Urinary bladder (tissue), 4 donors: ENCODE results near the gene PA2G4. TPM values are rescaled to one million over a fixed set of nuclear protein-coding genes. Genes with fewer than 3 reads are reported as not detected.

Source experiments
- DNase-seq: peaks from one replicate; pipeline ENCODE4 v3.0.0-alpha.2; 2015; ENCODE audit errors: extremely low spot score
- H3K27ac ChIP-seq: one replicate; pipeline ENCODE4 v1.5.1; 2013; ENCODE audit warnings: low read depth, mild to moderate bottlenecking, moderate library complexity
- H3K36me3 ChIP-seq: one replicate; pipeline ENCODE4 v1.6.1; 2013; ENCODE audit warnings: mild to moderate bottlenecking, moderate library complexity; ENCODE audit not compliant: insufficient read depth
- H3K4me1 ChIP-seq: one replicate; pipeline ENCODE4 v1.6.1; 2013; ENCODE audit warnings: mild to moderate bottlenecking, moderate library complexity; ENCODE audit not compliant: insufficient read depth
- H3K4me3 ChIP-seq: one replicate; pipeline ENCODE4 v1.5.1; 2013; ENCODE audit warnings: low read depth, low read length
- WGBS: extraction: QIAGEN DNeasy Blood & Tissue Kit; methylation state at CpG from one replicate; pipeline ENCODE4 v1.1.7; 2013; 5-methylcytosine and 5-hydroxymethylcytosine counted together
- polyA plus RNA-seq: library from polyadenylated mRNA; stranded (reverse); fragments of 200-250 nt; gene quantifications from one replicate; pipeline ENCODE4 v1.2.3, GENCODE V29; 2013
- total RNA-seq: library from RNA; depleted of rRNA; stranded (reverse); fragments of >200 nt; gene quantifications from one replicate; pipeline ENCODE4 v1.2.3, GENCODE V29; 2014
- donor health status: healthy with polysubstance abuse.
- donor health status: healthy.

Gene PA2G4
- total and polyA plus RNA-seq, 2 donors, result 64.6 to 121 TPM

DNA sequence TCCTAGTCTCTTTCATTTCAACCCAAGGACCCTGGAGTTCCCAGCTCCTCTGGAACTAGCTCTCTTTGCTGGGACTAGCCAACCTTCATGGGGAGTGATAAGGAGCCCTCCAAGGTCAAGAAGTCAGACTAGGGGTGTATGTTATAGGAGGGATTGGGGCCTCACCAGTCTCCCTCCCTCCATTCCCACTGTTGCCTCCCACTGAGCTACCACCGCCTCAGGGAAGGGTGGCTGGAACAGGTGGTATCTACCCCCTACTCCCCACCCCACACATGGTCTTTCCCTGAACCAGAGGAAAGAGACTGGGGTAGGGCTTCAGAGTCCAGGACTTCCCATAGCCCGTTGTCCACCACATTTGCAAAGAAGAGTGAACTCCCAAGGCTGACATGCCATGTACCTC, 22.0 kb upstream of the PA2G4 start:
- Histone ChIP-seq H3K4me3 (no peak overlapping the region), H3K27ac (no peak overlapping the region), H3K4me1 (no peaks in the 10 kb centered on the region), H3K36me3 (no peaks in the 10 kb centered on the region)
- DNase-seq, result no peak
- WGBS, result 74% methylated on average over 2 of the region's 2 CpGs

DNA sequence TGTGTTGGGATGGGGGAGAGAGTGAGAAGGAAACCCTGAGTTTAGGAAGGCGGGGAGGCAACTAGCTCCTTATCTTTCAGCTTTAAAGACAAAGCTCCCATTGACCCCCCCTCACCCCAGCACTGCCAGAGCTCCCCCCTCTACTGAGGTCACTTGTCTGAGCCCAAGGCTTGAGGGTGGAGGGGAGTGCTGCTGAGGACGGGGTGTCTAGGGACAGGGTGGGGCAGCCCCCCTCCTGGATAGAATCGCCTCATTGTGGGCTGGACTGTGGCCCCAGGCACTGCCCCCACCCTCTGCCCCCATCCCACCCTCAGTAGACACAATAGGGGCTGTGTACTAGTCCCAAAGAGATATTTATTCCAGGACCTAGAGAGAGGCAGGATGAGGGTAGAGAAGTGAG, 21.4 kb upstream of the PA2G4 start:
- Histone ChIP-seq H3K4me3 (no peak overlapping the region), H3K27ac (no peak overlapping the region), H3K4me1 (no peaks in the 10 kb centered on the region), H3K36me3 (no peaks in the 10 kb centered on the region)
- no peak for DNase-seq
- WGBS, result 56% methylated on average over 3 of the region's 3 CpGs

DNA sequence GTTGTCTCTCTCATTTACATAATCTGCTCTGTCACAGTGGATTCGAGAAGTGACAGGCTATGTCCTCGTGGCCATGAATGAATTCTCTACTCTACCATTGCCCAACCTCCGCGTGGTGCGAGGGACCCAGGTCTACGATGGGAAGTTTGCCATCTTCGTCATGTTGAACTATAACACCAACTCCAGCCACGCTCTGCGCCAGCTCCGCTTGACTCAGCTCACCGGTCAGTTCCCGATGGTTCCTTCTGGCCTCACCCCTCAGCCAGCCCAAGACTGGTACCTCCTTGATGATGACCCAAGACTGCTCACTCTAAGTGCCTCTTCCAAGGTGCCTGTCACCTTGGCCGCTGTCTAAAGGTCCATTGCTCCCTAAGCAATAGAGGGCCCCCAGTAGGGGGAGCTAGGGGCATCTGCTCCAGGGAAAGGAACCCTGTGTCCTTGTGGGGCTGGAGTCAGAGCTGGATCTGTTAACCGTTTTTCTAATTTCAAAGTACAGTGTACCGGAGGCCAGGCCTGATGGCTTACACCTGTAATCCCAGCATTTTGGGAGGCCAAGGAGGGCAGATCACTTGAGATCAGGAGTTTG, 19.3 kb upstream of the PA2G4 start:
- H3K27ac ChIP-seq, result no peak overlapping the region
- H3K36me3 ChIP-seq, result no peaks in the 10 kb centered on the region
- WGBS, result 88% methylated on average over 15 of the region's 15 CpGs
- no peaks in the 10 kb centered on the region for H3K4me1 ChIP-seq
- no peak for DNase-seq
- no peak overlapping the region for H3K4me3 ChIP-seq

DNA sequence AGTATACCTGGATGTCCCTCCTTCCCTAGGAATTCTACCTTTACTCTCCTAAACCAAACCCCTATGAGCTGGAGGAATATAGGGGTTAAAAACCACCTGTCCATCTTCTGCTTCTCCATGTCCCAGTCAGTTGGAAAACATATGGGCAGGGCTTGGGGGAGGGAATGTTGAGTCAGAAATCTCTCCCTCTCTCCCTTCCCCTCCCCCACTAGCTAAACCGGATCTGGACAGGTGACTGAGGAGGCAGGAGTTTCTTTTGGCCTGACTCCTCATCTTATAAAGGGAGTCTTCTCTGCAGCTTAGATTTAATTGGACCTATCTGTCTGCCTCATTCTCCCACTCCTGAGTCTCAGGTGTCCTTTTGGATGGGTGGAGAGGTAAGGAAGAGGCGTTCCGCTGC, 18.3 kb upstream of the PA2G4 start:
- 80% methylated on average over 3 of the region's 3 CpGs for WGBS
- H3K4me3 ChIP-seq, result no peak overlapping the region
- H3K4me1 ChIP-seq, result no peaks in the 10 kb centered on the region
- no peak for DNase-seq
- H3K36me3 ChIP-seq, result no peaks in the 10 kb centered on the region
- H3K27ac ChIP-seq, result no peak overlapping the region

DNA sequence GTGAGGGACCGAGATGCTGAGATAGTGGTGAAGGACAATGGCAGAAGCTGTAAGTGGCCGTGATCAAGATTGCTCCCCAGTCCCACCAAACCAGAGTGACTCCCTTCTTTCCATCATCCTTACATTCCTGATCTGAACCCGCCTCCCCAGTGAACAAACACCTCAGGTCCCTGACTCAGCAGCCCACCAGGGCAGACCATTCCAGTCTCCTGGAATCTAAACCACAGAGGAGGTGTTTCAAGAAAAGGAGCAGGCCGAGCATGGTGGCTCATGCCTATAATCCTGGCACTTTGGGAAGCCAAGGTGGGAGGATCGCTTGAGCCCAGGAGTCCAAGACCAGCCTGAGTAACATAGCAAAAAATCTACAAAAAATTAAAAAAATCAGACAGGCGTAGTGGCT, 17.8 kb upstream of the PA2G4 start:
- H3K36me3 ChIP-seq, result no peaks in the 10 kb centered on the region
- H3K4me3 ChIP-seq, result no peak overlapping the region
- no peak overlapping the region for H3K27ac ChIP-seq
- H3K4me1 ChIP-seq, result no peaks in the 10 kb centered on the region
- DNase-seq, result no peak
- WGBS, result 81% methylated on average over 6 of the region's 6 CpGs

DNA sequence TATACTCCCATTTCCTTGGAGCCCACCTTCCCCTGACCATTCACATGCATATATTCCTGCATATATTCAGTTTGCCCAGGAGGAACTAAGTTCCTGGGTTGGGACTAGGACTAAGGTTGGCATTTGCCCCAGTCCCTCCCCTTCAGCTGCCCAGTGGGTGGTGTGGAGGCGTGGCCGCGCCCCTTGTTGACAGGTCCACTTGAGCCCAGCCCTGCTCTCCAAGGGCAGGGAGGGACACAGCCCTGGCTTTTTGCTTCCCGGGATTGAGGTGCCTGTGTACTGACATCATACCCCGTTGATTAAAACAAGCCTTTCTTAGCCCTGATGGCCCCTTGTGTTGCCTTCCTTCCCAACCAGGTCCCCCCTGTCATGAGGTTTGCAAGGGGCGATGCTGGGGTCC, 17.1 kb upstream of the PA2G4 start:
- 78% methylated on average over 6 of the region's 6 CpGs for WGBS
- Histone ChIP-seq H3K36me3 (no peaks in the 10 kb centered on the region), H3K4me3 (no peak overlapping the region), H3K27ac (no peak overlapping the region), H3K4me1 (no peaks in the 10 kb centered on the region)
- no peak for DNase-seq

DNA sequence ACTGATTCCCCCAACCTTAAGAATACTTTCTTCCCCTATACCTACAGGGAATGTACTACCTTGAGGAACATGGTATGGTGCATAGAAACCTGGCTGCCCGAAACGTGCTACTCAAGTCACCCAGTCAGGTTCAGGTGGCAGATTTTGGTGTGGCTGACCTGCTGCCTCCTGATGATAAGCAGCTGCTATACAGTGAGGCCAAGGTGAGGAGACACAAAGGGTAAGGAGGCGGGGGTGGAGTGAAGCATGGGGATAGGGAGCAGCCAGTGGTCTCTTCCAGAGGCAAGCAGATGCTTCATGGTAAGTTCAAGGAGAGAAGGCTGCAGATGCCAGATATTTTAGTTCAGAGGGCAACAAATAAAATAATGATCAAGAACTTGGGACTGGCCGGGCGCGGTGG, 6.6 kb upstream of the PA2G4 start:
- Histone ChIP-seq H3K27ac (no peak overlapping the region), H3K4me1 (no peaks in the 10 kb centered on the region), H3K36me3 (no peaks in the 10 kb centered on the region), H3K4me3 (no peak overlapping the region)
- 84% methylated on average over 6 of the region's 6 CpGs for WGBS
- no peak for DNase-seq

DNA sequence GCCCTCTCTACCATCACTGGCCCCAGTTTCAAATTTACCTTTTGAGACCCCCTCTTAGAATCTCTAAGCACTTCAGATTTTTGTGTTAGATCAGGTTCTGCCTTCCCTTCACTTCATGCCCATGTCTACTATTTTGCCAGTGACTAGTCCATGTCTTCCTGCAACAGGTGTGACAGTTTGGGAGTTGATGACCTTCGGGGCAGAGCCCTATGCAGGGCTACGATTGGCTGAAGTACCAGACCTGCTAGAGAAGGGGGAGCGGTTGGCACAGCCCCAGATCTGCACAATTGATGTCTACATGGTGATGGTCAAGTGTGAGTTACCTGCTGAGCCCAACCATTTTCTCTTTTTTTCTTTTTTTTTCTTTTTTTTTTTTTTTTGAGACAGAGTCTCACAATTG, 5.8 kb upstream of the PA2G4 start:
- Histone ChIP-seq H3K4me1 (no peaks in the 10 kb centered on the region), H3K4me3 (no peak overlapping the region), H3K27ac (no peak overlapping the region), H3K36me3 (no peaks in the 10 kb centered on the region)
- no peak for DNase-seq
- WGBS, result 83% methylated on average over 3 of the region's 3 CpGs

DNA sequence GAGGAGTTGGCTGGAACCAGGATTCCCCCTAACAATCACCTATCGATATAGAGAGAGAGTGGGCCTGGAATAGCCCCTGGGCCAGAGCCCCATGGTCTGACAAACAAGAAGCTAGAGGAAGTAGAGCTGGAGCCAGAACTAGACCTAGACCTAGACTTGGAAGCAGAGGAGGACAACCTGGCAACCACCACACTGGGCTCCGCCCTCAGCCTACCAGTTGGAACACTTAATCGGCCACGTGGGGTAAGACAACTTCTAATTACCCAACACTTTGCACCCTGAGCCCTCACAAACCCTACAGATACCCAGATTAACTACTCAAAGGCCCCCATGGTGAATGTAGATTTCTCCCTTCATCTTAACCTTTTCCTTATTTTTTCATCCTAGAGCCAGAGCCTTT, 4.6 kb upstream of the PA2G4 start:
- no peak for DNase-seq
- Histone ChIP-seq H3K27ac (no peak overlapping the region), H3K4me1 (no peaks in the 10 kb centered on the region), H3K4me3 (no peak overlapping the region), H3K36me3 (no peaks in the 10 kb centered on the region)
- 90% methylated on average over 4 of the region's 4 CpGs for WGBS

DNA sequence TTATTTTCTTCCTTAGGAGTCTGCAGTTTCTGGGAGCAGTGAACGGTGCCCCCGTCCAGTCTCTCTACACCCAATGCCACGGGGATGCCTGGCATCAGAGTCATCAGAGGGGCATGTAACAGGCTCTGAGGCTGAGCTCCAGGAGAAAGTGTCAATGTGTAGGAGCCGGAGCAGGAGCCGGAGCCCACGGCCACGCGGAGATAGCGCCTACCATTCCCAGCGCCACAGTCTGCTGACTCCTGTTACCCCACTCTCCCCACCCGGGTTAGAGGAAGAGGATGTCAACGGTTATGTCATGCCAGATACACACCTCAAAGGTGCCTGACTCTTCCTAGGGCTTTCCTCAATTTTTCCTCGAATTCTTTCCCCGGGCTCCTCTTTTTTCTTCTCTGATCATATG, 3.3 kb upstream of the PA2G4 start:
- Histone ChIP-seq H3K4me3 (no peak overlapping the region), H3K27ac (no peak overlapping the region), H3K4me1 (no peaks in the 10 kb centered on the region), H3K36me3 (no peaks in the 10 kb centered on the region)
- 89% methylated on average over 14 of the region's 14 CpGs for WGBS
- no peak for DNase-seq

DNA sequence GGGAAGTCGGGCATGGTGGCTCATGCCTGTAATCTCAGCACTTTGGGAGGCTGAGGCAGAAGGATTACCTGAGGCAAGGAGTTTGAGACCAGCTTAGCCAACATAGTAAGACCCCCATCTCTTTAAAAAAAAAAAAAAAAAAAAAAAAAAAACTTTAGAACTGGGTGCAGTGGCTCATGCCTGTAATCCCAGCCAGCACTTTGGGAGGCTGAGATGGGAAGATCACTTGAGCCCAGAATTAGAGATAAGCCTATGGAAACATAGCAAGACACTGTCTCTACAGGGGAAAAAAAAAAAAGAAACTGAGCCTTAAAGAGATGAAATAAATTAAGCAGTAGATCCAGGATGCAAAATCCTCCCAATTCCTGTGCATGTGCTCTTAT, 1.7 kb upstream of the PA2G4 start:
- H3K4me1 ChIP-seq, result no peaks in the 10 kb centered on the region
- 74% methylated on average over 1 of the region's 1 CpG for WGBS
- H3K27ac ChIP-seq, result no peak overlapping the region
- no peak for DNase-seq
- no peak overlapping the region for H3K4me3 ChIP-seq
- peaks cover 3% of the 10 kb centered on the region for H3K36me3 ChIP-seq

DNA sequence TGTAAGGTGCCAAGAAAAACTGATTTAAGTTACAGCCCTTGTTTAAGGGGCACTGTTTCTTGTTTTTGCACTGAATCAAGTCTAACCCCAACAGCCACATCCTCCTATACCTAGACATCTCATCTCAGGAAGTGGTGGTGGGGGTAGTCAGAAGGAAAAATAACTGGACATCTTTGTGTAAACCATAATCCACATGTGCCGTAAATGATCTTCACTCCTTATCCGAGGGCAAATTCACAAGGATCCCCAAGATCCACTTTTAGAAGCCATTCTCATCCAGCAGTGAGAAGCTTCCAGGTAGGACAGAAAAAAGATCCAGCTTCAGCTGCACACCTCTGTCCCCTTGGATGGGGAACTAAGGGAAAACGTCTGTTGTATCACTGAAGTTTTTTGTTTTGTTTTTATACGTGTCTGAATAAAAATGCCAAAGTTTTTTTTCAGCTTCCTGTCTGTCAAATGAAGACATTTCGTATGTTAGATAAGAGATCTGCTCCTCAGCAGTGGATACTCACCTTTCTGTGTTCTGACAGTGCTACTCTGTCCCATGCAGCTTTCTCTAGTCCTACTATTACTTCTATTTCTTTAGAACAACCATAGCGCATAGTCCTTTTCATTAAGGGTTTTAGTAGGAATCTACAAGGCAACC, 1.2 kb upstream of the PA2G4 start:
- no peak overlapping the region for H3K27ac ChIP-seq
- H3K4me1 ChIP-seq, result no peaks in the 10 kb centered on the region
- peaks cover 3% of the 10 kb centered on the region for H3K36me3 ChIP-seq
- WGBS, result 52% methylated on average over 6 of the region's 6 CpGs
- no peak for DNase-seq
- peak overlapping the region; percentile 72 for H3K4me3 ChIP-seq

DNA sequence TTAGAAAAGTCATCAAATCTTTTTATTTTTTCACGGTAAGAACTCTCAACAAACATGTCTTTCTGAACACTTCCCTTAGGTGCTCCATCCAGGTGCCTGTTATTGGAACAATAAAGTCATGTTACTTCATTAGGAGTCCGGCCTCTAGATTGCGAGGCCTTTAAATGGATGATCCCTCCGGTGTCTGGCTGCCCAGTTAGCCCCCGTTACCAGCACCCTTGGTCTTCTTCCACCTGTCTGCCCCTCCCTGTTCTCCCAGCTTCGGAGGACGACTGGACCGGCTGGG, 593 bp upstream of the PA2G4 start:
- Histone ChIP-seq H3K36me3 (peaks cover 3% of the 10 kb centered on the region), H3K27ac (peak overlapping the region; percentile 81), H3K4me1 (no peaks in the 10 kb centered on the region), H3K4me3 (peak overlapping the region; percentile 72)
- 1% methylated on average over 8 of the region's 8 CpGs for WGBS
- no peak for DNase-seq

DNA sequence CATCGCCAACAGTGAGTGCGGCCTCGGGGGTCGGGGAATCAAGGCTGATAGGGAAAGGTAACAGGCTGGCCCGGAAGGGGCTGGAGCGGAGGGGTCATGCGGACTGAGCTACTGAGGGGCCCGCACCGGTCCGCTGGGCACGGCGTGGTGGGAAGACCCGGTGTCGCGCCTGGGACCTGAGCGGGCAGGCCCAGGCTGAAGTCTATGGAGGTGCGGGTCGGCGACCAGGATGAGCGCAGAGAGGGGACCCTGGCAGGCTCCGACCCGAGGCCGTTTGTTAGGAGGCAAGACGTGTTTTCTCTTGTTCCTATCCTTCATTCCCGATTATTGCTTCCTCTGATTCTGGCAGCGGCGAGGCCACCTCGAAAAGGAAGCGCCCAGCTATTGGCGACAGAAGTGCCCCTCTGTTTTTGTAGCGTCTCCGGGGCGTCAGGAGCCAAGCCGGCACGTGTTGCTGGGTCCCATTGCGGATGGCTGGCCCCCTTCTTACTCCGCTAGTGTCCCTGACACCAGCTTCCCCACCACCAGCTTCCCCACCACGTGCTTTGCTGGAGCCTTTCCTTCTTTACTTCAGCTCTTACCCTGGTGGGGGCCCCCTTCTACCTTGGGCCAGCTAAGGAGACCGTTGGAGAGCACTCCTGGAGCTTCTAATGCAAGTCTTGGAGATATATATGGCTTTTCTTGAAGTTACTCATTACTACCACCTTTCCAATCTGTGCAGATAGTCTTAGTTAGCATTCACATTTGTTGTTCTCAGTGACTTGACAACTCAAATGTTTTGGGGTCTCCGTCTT, 653 bp downstream of the PA2G4 start:
- H3K4me3 ChIP-seq, result peak overlapping the region; percentile 72
- H3K4me1 ChIP-seq, result no peaks in the 10 kb centered on the region
- H3K27ac ChIP-seq, result peak overlapping the region; percentile 55
- peaks cover 9% of the 10 kb centered on the region for H3K36me3 ChIP-seq
- no peak for DNase-seq
- under 1% methylated on average over 40 of the region's 40 CpGs for WGBS
